GM12801 (cell line): ENCODE data around the gene CRAMP1.

Experiments used
- TF ChIP-seq, protein P1 (sequence below): IDR thresholded peaks from one replicate; pipeline ENCODE4 v1.5.1; 2011; ENCODE audit warnings: control low read depth; ENCODE audit not compliant: insufficient read length; ENCODE audit errors: extremely low read depth

Gene CRAMP1

DNA sequence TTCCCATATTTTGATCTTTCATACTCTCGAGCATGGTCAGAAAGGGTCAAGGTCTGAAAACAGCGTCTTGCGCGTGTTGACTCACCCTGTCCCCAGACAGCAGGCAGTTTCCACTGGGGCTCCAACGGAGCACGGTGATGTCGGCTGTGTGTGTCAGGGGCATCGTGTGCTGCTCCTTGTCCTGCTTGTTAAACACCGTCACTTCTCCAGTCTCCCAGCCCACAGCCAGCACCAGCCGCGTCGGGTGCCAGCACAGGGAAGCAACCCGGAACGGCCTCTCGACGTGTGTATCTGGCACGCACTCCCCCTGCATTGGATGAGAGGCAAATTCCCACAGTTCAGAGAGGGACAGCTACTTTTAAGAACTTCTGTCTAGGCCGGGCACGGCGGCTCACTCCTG is 9.9 kb upstream of the CRAMP1 start:
- TF ChIP-seq, protein P1, sequence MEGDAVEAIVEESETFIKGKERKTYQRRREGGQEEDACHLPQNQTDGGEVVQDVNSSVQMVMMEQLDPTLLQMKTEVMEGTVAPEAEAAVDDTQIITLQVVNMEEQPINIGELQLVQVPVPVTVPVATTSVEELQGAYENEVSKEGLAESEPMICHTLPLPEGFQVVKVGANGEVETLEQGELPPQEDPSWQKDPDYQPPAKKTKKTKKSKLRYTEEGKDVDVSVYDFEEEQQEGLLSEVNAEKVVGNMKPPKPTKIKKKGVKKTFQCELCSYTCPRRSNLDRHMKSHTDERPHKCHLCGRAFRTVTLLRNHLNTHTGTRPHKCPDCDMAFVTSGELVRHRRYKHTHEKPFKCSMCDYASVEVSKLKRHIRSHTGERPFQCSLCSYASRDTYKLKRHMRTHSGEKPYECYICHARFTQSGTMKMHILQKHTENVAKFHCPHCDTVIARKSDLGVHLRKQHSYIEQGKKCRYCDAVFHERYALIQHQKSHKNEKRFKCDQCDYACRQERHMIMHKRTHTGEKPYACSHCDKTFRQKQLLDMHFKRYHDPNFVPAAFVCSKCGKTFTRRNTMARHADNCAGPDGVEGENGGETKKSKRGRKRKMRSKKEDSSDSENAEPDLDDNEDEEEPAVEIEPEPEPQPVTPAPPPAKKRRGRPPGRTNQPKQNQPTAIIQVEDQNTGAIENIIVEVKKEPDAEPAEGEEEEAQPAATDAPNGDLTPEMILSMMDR = no peak

- TF ChIP-seq, protein P1 = no peak
Measured at GRCh38 chr16:1606774-1607173, 5.4 kb upstream of the CRAMP1 start.

DNA sequence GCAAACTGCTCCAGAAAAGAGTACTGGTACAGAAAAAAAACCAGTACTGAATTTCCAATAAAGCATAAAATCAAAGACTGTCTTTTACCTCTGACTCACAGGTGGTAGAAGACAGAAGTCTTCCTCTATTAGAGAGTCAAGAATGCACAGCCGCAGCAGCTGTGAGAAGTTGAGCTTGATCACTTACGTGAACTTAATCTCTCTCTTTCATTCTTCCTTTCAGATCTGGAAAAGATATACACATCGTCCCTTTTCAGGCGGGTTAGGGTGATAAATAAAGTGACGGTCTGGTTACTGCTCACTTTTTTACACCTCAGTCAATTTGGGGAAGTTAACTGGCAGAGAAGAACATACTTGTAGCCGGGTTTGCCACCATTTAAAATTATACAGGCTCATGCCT is 4.2 kb upstream of the CRAMP1 start:
- TF ChIP-seq, protein P1 = no peak

DNA sequence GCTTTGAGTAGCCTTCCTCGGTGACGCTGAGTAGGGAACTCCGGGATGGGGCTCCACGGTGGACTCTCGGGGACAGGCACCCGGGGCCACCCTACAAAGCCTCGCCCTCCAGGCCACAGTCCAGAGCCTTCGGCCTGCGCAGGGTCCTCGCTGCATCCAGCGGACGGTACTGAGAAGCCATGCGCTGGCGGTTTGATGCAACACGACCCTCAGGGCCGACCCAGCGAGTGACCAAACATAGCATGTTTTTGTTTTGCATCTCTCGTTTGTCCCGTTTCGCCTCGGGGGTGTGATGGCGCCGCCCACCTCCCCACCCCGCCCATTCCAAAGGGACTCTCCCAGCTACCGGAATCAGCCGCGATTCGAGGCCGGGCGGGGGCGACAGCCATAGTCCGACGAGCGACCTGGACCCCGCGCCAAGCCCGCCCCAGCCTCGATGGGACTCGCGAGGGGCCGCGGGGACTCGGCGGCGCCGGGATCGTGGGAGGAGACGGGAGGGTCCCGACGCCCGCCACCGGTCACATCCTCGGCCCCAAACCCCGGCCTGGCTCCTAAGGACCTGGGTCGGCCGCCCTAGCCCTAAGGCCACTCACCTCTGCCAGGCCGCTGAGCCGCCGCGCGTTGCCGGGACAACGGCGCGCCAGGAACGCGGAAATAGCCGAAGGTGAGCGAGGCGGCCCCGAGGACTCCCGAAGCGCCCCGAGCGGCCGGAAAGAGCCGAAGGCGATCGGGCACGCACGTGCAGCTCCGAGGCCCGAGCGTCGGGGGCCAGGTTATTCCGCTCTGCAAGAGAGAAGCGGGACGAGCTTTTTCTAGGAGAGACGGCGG is 1.9 kb upstream of the CRAMP1 start:
- TF ChIP-seq, protein P1 = no peak

DNA sequence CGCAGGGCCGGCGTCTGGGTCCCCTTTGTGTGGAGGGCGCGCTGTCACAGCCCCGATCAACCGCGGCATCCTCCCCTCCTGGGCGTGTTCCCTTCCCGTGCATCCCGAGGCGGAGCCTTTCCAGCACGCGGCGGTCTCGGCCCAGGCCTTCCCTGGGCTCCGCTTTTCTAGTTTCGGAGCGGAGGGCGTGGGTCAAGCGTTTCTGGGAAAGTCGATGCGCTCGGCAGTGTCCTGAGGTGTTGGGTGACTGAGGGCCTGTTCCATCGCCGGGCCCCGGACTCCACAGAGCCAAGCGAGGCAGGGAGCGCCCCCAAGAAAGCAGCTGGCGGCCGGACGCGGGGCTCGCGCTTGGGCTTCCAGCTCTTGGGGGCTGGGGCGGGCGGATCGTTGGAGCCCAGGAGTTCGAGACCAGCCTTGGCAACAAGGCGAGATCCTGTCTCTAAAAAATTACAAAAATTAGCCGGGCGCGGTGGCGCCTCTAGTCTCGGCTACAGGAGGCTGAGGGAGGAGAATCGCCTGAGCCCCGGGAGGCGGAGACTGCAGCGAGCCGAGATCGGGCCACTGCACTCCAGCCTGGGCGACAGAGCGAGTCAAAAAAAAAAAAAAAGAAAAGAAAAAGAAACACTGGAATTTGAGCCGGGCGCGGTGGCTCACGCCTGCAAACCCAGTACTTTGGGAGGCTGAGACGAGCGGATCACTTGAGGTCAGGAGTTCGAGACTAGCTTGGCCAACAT is 1.1 kb upstream of the CRAMP1 start:
- TF ChIP-seq, protein P1 = no peak

DNA sequence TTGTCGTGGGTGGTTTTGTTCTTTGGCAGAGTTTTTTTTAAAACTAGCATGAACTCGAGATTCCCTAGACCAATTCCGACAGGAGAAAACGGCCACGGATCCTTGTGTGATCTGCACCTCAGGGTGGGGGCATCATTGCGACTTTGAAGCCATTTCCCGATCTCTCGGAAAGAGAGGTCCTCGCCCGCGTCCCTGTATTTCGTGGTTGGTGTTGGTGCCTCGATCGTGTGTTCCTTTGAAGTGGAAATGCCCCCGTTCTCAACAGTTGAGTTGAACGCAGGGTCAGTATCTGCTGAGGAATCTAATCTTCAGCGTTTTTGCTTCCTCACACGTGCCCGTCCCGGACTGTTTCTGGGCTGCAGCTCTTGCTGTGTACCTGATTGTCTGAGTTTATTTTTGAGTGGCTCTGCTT is 1.1 kb downstream of the CRAMP1 start:
- TF ChIP-seq, protein P1 = no peak

DNA sequence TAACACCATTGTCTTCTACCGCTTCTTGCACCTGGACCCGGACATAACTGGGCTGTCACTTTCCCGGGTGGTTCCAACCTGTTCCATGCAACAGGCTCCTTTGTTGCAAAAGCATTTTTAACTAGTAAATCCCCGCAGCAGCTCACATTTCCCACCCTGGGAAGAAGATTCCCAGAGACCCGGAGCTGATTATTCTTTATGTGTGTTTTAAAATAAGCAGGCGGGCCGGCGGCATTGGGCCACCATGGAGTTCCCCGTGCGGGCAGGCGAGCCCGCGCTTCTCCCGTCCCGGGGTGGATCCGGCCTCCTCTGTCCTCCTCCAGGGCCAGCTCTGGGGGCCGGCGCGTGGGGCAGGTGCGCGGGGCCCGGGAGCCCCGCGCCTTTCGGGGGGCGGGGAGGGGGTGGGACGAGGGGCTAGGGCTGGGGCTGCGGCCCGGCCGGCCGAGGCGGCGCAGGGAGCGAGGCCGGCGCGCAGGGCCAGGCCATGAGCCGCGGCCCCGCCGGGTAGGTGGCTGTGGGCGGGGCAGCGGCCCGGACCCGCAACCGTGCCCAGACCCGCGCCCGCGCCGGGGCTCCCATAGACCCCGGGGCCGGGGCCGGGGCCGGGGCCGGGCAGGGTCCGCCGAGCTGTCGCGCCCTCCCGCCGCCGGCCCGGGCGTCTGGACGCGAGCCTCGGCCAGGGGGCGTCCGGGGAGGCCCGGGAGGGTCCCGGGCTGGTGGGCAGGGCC is 1.7 kb downstream of the CRAMP1 start:
- TF ChIP-seq, protein P1 = no peak
